Colonic mucosa (tissue), 4 donors: Measurements from ENCODE around the gene NUP42. TPM values are rescaled to one million over a fixed set of nuclear protein-coding genes. Genes with fewer than 3 reads are reported as not detected.

Experiments
- DNase-seq: peaks from one replicate; pipeline ENCODE4 v3.0.0-alpha.2; 2020
- H3K27ac ChIP-seq: fragments of 200-600 bp; one replicate; pipeline ENCODE4 v1.8.0; 2021
- H3K27me3 ChIP-seq: fragments of 200-600 bp; one replicate; pipeline ENCODE4 v1.8.0; 2021
- H3K36me3 ChIP-seq: fragments of 200-600 bp; one replicate; pipeline ENCODE4 v1.8.0; 2021
- H3K4me1 ChIP-seq: fragments of 200-600 bp; one replicate; pipeline ENCODE4 v1.8.0; 2021; ENCODE audit warnings: mild to moderate bottlenecking
- H3K4me3 ChIP-seq: fragments of 200-600 bp; one replicate; pipeline ENCODE4 v1.8.0; 2021
- H3K9ac ChIP-seq, 2 donors: one replicate each; pipeline ENCODE4 v1.7.0; 2013; ENCODE audit warnings: control low read depth in 2 of 2, low read depth in 2 of 2, low read length in 2 of 2
- H3K9me3 ChIP-seq: fragments of 200-600 bp; one replicate; pipeline ENCODE4 v1.8.0; 2021
- intact Hi-C: fragments of 100-400 bp; cut with DNase I; formaldehyde crosslinking; loops from one replicate; pipeline ENCODE4 v1.14.1; 2022
- total RNA-seq, 2 donors: library from RNA; stranded (reverse); fragmentation: NEBNext Ultra II Directional in 1 of 2; extraction: Animal tissue kit (Norgen Biotek cat#: 25700) in 1 of 2; gene quantifications; one replicate each; pipeline ENCODE4 v1.2.1, GENCODE V29; 2021
- TF ChIP-seq, protein P1 (sequence below): fragments of 200-600 bp; IDR thresholded peaks from one replicate; pipeline ENCODE4 v1.8.0; 2022; ENCODE audit warnings: antibody characterized with exemption, mild to moderate bottlenecking
- donor health status: healthy.
- donor health status: DM: no; HTN: no; CAD: no.
- donor health status: DM: no; HTN: no; CAD: no.

The NUP42 gene
- total RNA-seq, 2 donors from 2014 or later, result 23.4 to 30.5 TPM

DNA sequence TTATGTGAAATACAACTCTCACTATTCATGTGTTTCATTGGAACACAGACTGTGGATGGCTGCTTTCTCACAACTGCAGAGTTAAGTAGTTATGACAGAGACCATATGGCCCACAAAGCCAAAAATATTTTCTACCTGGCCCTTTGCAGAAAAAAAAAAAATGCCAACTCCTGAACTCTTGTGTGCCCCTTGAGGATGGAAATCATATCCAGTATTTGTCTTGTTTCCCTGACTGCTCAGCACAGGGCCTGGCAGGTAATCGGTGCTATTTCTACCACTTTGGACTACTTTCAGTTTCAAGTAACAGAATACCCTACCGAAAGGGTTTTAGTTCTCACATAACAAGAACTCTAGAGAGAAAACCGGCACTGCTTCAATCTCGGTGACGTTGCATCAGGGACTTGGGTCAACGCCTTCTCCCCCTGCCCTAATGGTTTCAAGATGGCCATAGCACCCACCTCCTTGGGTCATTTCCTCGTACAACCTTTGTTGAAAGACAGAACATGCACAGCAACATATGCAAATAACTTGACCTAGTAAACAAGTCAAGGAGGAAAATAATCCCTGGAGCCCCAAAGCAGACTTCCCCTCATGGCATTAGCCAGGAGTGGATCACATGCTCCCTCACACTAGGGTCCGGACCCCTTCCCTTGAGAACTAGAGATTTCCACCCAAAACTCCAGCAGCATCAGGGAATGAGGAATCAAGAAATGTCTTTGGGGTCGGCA is 52.9 kb downstream of the NUP42 start:
- Histone ChIP-seq H3K9ac (no peak overlapping the region), H3K27ac (no peak overlapping the region), H3K9me3 (no peaks in the 10 kb centered on the region), H3K4me3 (no peak overlapping the region), H3K4me1 (no peaks in the 10 kb centered on the region), H3K36me3 (no peaks in the 10 kb centered on the region), H3K27me3 (no peaks in the 10 kb centered on the region)
- intact Hi-C loops, result no loop called here
- DNase-seq, result no peak
- TF ChIP-seq, protein P1, sequence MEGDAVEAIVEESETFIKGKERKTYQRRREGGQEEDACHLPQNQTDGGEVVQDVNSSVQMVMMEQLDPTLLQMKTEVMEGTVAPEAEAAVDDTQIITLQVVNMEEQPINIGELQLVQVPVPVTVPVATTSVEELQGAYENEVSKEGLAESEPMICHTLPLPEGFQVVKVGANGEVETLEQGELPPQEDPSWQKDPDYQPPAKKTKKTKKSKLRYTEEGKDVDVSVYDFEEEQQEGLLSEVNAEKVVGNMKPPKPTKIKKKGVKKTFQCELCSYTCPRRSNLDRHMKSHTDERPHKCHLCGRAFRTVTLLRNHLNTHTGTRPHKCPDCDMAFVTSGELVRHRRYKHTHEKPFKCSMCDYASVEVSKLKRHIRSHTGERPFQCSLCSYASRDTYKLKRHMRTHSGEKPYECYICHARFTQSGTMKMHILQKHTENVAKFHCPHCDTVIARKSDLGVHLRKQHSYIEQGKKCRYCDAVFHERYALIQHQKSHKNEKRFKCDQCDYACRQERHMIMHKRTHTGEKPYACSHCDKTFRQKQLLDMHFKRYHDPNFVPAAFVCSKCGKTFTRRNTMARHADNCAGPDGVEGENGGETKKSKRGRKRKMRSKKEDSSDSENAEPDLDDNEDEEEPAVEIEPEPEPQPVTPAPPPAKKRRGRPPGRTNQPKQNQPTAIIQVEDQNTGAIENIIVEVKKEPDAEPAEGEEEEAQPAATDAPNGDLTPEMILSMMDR, result no peak

DNA sequence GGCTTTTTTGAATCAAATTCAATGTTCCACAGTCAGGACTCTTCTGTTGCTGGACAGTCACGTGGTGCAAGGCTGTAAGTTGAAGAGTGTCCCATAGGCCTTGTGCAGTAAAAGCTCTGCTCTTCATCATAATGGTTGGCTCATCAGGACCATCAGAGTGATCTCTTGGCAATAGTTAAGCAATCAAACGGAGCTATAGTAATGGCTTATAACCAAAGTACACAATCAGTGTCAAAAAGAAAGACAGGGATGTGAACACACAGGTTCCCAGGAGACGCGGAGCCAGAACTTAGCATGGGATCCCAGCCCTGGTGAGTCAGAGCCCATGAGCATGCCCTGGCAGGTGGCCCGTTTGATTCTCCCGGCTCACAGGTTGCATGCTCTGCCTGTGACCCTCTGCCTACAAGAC is 54.0 kb downstream of the NUP42 start:
- H3K4me1 ChIP-seq, result no peaks in the 10 kb centered on the region
- no peaks in the 10 kb centered on the region for H3K27me3 ChIP-seq
- no peak overlapping the region for H3K27ac ChIP-seq
- H3K9me3 ChIP-seq, result no peaks in the 10 kb centered on the region
- no peak overlapping the region for H3K4me3 ChIP-seq
- no peaks in the 10 kb centered on the region for H3K36me3 ChIP-seq
- no peak for DNase-seq
- intact Hi-C loops, result no loop called here
- TF ChIP-seq, protein P1, result no peak
- no peak overlapping the region for H3K9ac ChIP-seq

DNA sequence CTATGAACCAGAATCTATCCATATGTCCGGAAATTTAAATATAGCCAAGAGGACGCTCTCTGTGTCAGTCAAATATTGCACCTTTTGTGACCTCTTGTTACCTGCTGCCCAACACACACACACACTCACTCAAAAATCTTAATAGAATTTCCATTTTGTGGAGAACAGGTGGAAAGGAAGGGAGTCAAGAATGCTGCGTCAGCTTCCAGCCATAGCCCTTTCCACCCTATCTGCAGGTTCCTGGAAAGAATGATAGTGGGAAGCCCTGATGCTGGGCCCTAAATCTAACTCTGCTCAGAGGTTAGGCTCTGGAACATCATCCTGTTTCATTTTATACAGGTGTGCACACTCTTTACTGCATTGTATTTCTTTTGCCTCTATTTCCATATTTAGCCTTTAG is 55.2 kb downstream of the NUP42 start:
- no peak for DNase-seq
- Histone ChIP-seq H3K27me3 (no peaks in the 10 kb centered on the region), H3K9ac (no peak overlapping the region), H3K4me3 (no peak overlapping the region), H3K27ac (no peak overlapping the region), H3K9me3 (no peaks in the 10 kb centered on the region), H3K36me3 (no peaks in the 10 kb centered on the region), H3K4me1 (no peaks in the 10 kb centered on the region)
- TF ChIP-seq, protein P1, result no peak
- intact Hi-C loops, result no loop called here

DNA sequence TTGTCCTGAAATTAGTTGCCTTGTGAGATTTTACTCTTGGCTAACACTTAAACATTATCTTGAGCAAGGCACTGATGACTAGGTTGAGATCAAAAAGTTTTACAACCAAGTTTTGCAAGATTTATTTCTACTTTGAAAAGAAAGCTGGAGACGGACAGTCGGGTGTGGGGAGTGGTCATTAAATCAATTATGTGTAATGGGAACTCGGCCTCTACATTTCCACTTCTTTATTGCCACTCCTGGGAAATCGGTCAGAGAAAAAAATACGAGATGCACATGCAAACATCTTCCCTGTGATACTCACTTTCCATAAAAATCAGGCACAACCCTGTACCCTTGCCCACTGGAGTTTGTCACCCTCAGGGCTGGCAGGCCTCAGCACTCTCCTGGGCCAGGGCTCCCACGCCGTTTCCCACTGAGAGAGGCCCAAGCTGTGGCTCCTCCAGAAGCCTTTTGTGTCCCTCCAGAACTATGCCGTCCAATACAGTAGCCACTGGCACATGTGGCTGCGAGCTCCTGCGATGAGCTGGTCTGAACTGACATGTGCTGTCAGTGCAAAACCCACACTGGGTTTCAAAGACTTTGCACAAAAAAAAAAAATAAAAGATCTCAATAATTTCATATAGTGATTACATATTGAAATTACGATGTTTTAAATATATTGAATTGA is 57.3 kb downstream of the NUP42 start:
- no peaks in the 10 kb centered on the region for H3K9me3 ChIP-seq
- H3K36me3 ChIP-seq, result no peaks in the 10 kb centered on the region
- no peak for DNase-seq

DNA sequence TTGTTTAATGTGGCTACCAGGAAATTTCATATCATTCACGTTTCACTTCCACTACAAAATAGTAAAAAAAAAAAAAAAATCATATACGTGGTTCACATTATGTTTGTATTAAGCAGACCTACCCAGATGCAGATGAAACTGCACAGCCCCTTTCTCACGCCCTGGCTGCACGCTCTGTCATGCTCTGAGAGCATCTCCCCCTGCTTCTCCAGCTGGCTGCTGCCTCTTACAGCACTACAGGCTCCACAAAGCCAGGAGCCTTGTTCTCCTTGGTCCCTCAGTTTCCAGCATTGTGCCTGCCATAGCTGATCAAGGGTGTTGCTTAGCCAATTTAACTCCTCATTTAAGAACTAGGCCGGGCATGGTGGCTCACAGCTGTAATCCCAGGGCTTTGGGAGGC is 57.9 kb downstream of the NUP42 start:
- Histone ChIP-seq H3K9me3 (no peaks in the 10 kb centered on the region), H3K27ac (no peak overlapping the region), H3K4me1 (no peaks in the 10 kb centered on the region), H3K27me3 (no peaks in the 10 kb centered on the region), H3K4me3 (no peak overlapping the region), H3K9ac (no peak overlapping the region), H3K36me3 (no peaks in the 10 kb centered on the region)
- DNase-seq, result no peak
- intact Hi-C loops, result no loop called here
- TF ChIP-seq, protein P1, result no peak

More for the DNA sequence above, 57.3 kb downstream of the NUP42 start:
- no peak overlapping the region for H3K4me3 ChIP-seq
- intact Hi-C loops, result no loop called here
- no peaks in the 10 kb centered on the region for H3K27me3 ChIP-seq
- H3K4me1 ChIP-seq, result no peaks in the 10 kb centered on the region
- H3K9ac ChIP-seq, result no peak overlapping the region
- TF ChIP-seq, protein P1, result no peak
- no peak overlapping the region for H3K27ac ChIP-seq
